ENCODE data around the gene KLF11.

The KLF11 gene

DNA sequence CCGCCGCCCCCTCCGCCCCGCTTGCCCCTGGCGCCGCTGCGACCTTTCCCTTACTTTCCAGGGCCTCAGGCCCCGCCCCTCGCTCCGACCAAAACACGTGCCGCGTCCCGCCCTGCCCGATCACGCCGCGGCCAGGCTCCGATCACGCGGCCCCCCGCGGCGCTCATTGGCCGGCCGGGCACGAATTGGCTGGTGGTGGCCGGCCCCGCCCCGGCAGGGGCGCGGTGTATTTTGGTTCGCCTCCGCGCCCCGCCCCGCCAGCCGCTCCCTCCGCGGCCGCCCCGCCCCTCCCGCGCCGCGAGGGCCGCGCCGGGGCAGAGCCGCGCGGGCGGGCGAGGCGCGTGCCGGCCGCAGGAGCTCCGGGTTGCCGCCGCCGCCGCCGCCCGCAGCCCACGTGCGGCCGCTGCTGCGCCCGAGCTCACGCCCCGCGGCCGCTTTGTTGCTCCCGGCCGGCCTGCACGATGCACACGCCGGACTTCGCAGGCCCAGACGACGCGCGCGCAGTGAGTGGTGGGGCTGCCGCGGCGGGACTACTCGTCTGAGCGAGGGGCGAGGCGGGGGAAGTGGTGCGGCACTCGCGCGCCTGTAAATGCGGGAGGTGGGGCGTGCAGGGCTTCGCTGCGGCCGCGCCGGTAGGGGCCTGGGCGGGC is at the start of gene KLF11:
Gene KLF11, plus strand, starts transcription at position 295 of the 650 bp plus-strand sequence. Its CDS starts 167 bp downstream, at position 462.
- peak; percentile 94 for DNase-seq (ENCODE audit: low spot score)

DNA sequence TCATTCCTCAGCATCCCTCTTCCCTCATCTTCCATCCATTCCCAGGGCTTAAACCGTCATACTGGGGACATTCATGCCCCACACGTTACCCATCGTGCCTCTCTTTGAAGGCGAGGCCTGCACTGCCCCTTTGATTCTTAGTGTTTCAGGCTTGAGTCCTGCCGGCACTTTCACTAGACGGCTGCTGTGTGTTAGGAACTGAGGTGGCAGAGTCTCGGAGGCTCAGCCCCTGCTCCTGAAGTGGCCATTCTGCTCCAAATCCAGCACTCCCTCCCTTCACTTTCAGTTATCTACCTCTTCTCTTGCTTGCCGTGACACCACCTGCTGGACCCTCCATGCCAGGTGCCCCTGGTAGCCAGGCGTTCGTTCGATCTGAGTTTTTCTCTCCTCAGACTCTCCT is 48.9 kb upstream of the KLF11 start:
- no peak for DNase-seq (ENCODE audit: low spot score)

DNA sequence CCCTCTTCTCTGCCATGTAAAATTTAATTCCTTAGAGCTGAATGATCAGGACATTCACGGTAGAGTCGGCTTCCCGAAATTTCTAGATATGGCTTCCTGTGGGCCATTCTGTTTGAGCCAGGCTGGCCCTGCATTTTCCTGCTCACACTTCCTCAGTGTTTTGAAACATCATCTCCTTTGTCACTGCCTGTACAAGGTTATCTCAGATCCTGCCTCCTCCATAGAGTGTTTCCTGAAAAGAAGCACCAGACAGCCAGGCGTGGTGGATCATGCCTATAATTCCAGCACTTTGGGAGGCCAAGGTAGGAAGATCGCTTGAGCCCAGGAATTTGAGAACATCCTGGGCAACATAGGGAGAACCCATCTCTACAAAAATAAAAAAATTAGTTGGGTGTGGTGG is 48.3 kb upstream of the KLF11 start:
- DNase-seq (ENCODE audit: low spot score): no peak

DNA sequence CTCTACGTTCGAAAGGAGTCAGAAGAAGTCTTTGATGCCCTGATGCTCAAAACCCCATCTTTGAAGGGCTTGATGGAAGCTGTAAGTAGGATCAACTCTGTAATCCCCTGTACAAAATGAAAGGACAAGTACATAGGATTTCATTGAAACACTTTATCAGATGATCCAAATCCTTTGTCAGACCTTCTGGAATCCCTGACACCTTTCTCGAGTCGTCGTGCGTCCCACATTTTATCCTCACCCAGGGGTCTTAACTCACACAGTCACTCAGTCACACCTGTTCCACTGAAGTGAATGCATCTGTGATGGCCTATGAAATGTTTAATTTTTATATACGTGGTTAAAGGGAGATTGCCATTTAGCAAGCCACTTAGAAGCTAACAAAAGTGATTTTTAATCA is 47.0 kb upstream of the KLF11 start:
- no peak for DNase-seq (ENCODE audit: low spot score)

DNA sequence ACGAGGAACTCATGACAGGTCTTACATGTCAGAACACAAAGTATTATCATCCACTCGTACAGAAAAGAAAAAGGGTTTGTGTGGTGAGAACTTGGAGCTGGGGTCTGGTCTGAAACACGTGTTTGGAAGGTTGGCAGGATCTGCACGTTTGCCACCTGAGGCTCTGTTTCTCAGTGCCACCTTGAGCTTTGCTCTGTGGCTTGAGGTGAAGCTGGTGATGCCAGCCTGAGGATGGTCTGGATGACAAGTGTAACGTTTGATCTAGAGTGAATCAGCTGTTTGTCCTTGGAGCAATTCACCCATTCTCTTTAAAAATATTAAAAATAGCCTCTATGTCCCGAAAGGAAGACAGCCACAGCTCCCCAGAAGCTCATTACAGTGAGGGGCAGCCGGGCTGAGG is 45.4 kb upstream of the KLF11 start:
- DNase-seq (ENCODE audit: low spot score): no peak

DNA sequence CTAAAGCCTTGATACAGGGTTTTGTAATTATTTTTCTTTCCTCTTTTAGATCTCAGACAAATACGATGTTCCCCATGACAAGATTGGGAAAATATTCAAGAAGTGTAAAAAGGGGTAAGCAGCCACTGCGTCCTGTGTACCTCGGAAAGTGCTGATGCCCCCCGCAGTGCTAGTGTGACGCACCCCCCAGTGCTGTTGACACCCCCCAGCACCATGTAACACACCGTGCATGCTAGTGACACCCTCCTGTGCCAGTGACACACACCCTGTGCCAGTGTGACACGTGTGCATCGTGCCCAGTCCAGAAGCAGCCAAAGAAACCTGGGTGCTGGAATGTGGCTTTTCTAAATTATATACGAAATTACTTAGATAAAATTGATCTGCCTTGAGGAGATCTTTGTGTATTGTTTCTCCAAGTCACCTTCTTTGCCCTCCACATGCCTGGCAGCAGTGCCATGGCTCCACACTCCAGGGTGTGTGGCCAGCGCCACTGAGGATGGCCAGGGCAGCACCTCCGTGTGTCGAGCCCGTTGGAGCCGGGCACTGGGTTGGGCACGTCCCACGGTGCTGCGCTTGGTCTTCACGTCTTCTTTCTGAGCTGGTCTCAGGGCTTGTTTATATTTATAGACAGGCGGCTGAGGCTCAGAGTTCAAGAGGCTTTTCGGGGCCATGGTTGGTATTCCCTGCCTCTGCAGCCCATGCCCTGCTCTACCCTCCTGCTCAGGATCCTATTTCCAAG is 44.3 kb upstream of the KLF11 start:
- DNase-seq (ENCODE audit: low spot score): no peak

DNA sequence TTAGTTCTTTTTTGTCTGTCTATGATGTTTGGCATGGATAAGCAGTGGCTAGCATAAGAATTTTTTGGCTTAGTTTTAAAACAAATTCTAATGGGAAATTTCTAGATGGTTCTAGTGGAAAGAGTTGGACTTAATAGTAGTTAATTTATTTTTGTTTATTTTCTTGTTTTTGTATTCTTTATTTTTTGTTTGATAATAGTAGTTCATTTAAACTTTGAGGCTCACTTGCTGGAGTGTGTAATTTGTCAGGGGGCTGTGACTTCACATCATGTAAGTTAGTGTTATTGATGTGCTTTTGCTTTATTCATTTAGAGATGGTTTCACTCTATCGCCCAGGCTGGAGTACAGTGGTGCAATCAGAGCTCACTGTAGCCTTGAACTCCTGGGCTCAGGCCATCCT is 43.7 kb upstream of the KLF11 start:
- no peak for DNase-seq (ENCODE audit: low spot score)

DNA sequence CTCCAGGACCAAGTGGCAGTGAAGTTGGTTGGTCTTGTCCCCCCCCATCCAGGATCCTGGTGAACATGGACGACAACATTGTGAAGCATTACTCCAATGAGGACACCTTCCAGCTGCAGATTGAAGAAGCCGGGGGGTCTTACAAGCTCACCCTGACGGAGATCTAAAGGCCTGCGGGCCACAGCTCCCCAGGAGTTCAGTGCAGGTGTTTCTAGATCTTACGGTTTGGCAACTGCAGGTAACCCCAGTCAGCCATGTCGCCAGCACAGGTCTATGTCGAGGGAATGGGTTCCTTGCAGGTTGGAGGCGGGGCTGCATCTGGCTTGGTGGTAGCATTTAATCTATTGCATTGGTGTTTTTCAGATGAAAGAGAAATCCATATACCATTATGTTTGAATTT is 42.8 kb upstream of the KLF11 start:
- no peak for DNase-seq (ENCODE audit: low spot score)

DNA sequence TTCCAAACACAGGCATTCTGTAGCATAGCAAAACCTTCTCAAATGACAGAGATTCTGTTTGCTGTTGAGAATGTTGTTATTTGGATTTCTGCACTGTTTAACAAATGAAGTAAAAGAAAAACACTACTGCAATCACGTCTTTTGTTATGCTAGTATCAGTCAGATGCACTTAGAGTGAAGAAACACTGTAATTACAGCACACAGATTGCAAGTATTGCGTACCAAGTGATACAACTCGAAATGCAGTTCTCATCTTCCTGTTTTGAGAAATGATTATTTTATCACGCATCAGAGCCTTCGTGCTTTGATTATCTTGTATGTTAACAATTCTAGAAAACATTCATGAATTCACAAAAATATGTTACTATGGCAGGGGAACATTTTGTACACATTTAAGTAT is 41.8 kb upstream of the KLF11 start:
- no peak for DNase-seq (ENCODE audit: low spot score)

DNA sequence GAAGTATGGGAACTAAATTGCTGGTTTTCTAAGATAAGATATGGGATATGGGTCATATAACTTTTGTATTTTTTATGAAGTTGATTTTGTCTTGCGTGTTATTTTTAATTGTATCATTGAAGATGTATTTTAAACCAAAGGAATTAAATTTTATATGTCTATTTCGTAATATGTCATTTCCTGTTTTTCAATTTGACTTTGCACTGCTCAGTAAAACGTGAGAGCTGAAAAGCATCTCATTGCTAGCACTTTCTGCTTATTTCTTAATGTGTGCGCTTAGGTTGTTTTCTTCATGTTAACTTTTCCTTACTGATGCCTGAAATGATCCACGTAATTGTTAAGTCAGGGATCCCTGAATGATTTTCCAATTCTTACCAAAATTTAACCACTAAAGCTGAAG is 41.2 kb upstream of the KLF11 start:
- DNase-seq (ENCODE audit: low spot score): no peak

DNA sequence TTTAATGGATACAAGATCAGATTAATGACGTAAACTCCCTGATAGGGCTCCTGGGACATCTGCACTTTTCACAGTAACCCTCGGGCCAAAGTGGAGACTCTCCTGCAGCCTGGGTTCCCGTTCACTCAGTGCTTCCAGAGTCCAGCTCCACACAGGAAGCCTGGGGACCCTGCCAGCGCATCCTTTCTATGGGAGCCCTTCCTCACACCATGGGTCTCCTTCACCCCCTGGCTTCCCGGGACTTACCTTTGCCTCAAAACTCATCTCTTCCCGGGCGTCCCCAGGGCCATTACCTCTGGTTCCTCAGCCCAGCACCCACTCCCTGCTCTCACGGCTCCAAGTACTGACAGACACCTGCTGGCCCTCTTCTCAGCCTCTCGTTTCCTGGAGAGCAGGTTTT is 40.7 kb upstream of the KLF11 start:
- DNase-seq (ENCODE audit: low spot score): no peak

DNA sequence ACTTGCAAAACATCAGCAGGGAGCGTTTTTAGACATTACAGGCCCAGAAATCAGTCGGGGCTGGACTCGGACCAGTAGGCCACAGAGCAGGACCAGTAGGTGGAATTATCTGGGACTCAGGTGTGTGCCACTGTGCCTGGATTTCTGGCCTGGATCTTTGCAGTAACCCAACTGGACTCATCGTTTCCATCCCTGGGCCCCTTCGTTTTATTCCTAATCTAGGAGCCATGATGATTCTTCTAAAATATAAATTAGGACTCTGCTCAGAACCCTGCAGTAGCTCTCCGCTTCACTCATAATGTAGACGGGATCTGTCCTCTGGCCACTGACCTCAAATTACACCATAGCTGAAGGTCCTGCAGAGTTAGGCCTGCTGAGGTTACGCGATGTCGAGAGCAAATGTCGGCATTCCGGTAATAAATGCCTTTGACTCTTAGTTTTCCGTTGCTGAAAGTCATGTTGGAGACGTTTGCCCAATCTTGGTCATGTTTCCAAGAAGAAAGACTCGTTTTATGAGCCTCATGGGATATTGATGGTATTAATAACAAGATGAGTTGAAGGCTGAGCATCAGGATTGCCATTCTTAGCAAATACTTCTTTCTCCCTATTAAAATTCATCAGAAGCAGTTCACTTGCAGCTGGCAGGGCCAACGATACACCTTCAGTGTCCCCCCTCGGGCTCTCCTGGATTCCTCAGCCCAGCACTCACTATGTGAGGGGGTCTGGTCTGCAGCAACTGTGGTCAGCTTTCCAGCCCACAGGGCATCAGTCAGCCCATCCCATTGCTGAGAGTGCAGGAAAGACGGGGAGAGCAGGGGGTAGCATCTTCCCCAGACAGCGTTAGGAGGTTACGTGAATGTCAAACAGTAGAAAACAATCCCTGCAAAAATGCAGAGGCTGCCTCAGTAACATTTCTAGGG is 39.9 kb upstream of the KLF11 start:
- no peak for DNase-seq (ENCODE audit: low spot score)

DNA sequence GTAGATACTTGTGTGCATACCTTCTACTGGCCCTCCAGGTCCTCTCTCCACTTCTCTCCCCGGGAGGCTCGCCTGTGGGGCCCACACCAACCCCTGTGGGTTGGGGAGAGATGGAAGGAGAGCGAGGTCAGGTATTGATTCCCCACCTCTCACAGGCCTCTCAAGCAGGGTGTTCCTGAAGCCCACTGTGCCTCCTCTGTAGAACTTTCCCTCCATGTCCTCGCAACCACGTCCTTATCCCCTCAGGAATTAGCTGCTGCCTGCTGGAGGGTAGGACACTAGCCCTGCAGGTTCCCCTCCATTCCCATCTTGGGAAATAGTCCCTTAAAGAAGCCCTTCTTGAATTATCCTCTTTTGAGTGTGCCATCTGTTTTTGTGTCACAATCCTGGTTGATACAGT is 38.9 kb upstream of the KLF11 start:
- no peak for DNase-seq (ENCODE audit: low spot score)

DNA sequence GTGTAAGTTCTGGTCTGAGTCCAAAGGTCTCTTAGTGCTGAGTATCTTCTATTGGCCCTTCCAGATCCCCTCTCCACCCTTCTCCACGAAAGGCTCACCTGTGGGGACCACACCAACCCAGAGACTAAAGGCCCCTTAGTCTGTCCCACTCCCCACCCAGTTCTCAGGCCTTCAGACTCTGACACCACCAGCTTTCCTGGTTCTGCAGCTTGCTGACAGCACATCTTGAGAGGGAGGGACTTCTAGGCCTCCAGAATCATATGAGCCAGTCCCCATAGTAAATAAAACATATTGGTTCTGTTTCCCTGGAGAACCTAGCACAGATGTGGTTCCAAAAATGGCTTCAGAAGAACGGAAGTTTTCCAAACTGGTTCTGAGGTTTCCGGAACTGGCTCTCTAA is 38.5 kb upstream of the KLF11 start:
- DNase-seq (ENCODE audit: low spot score): no peak

DNA sequence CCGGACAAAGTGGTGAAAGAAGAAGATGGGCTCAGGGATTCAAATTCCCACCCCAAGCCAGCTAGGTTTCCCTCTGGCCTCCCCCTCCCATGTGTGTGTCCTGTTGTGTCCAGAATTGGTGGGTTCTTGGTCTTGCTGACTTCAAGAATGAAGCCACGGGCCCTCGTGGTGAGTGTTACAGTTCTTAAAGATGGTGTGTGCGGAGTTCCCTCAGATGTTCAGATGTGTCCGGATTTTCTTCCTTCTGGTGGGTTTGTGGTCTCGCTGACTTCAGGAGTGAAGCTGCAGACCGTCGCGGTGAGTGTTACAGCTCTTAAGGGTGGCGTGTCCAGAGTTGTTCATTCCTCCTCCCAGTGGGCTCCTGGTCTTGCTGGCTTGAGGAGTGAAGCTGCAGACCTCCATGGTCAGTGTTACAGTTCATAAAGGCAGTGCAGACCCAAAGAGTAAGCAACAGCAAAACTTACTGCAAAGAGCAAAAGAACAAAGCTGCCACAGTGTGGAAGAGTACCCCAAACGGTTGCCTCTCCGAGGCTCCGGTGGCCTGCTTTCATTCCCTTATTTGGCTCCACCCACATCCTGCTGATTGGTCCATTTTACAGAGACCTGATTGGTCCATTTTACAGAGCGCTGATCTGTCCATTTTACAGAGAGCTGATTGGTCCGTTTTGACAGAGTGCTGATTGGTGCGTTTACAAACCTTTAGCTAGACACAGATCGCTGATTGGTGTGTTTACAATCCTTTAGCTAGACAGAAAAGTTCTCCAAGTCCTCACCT is 37.7 kb upstream of the KLF11 start:
- DNase-seq (ENCODE audit: low spot score): no peak

DNA sequence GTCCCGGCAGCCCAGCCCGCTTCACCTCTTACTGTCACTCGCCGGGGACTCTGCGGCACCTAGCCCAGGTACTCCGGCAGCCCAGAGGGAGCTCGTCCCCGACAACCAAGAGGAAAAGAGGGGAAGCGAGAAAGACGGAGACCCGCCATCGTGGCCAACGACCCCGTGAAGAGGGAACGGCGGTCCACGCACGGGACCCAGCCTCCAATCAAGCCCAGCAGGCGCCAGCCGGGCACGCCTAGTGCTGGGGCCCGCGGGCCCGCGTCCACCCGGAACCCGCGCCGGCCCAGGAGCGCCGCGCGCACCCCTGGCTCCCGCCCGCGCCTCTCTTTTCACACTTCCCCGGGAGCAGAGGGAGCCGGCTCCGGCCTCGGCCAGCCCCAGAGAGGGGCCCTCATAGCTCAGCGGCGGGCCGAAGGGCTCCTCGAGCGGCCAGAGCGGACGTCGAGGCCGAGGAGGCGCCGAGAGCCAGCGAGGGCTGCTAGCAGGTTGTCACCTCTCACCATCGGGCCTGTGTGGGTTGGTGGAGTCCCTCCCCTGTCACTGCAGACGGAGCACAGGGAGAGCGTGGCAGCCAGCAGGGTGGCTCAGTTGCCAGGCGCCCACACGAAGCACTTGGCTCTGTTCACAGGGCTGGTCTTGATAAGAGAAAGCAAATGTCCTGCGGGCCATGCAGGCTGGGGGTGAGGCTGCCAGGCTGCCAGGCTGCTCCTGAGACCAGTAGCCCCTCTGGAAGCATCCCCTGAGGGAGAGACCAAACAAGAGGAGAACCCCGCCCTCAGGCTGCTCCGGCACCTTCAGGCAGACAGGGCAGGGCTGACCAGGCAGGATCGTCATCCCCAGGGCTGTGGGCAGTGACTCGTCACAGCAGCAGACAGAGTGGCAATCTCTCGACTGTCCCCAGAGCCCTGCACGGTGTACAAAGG is 36.9 kb upstream of the KLF11 start:
- no peak for DNase-seq (ENCODE audit: low spot score)

DNA sequence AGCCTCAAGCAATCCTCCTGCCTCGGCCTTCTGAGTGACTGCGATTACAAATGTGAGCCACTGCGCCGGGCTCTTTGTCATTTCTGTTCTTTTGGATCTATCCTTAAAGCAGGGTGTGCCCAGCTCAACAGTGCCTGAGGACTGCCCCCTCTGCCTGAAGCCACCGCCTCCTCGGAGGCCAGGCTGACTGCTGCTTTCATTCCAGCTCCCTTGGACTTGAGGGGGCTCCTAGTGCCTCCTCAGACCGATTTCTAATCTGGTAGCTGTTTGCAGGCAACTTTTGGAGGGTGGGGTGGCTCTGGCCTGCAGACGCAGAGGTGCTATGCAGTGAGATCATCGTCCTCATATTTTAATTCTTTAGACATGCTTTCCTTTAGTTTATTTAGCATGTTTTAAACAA is 35.9 kb upstream of the KLF11 start:
- DNase-seq (ENCODE audit: low spot score): no peak

DNA sequence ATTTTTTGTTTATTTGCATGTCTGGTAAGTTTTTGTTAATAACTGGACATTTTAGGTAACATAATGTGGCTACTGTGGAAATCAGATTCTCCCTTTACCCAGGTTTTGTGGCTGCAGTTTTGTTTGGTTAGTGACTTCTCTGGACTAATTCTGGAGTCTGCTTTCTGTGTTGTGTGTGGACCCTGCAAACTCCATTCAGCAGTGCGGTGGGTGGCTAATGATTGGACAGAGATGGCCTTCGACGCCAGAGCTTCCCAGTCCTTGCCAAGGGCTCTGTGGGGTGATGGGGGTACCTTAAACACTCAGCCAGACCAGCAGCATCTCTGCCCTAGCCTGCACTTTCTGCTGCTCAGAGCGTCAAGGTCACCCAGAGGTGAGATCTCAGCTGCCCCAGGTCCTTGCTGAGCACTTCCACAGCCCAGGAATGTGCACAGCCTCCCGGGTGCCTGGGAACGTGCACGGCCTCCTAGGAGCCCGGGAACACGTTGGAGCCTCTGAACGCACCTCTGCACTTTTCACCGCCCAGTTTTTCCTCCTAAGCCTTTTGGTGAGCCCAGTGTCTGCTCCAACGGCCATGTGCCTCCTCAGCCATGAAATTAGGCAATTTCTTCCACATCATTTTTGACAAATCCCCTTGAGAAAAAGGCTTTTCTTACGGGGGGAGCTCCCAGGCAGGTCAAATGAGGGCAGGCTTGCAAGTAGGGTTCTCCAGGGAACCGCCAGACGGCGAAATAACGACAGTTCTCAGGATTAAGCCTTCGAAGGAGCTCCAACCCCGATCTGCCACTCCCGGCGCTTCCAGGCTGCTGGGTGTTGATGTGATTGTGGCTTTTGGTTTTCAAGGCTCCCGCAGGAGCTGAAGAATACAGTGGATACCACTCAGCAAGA is 35.2 kb upstream of the KLF11 start:
- DNase-seq (ENCODE audit: low spot score): peak; percentile 90

DNA sequence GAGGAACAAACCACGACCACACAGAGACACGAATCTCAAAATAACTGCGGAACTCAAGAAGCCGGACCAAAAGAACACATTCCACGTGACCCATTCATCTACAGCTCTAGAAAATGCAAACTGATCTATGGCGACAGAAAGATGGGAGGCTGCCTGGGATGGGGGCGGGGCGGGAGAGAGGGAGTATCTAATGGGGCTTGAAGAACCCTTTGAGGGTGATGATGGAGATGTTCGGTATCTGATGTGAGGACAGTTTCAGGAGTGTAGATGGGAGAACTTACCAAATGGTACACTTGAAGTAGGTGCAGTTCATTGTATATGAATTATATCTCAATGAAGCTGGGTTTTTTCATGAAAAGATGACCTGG is 34.6 kb upstream of the KLF11 start:
- DNase-seq (ENCODE audit: low spot score): no peak

DNA sequence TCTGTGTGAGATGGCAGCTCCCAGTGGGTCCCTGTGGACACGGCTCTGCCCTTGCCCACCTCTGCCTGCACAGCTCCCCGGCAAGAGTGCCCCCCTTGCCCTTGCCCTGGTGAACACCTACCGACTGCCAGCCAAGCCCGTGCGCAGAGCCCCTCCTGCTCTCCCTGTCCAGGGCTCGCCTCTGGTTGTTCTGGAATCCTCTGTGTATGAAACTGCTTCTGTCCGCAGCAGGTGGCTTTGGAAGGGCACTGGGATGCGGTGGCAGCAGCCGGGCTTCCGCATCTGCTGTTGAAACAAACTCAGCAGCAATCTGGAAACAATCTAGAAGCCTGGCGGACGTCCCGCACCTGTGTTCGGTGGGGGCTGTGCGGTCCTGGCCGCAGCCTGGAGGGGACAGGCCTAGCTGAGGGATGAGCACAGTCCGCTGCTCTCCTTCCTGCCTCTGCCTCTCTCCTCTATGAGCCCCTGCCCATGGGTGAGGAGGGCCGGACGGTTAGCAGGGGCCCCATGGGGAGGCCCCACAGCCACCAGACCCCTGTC is 34.0 kb upstream of the KLF11 start:
- peak; percentile 24 for DNase-seq (ENCODE audit: low spot score)
